ENCODE results near the gene DEAF1. TPM values are rescaled to one million over a fixed set of nuclear protein-coding genes. Genes with fewer than 3 reads are reported as not detected.
"Not testable (repeated sequence)": the region's sequence is repeated elsewhere in the genome, so short reads cannot be mapped to it uniquely, and the experiment has no call there.

DEAF1 gene
- 21.8 TPM for polyA plus RNA-seq (2012; ENCODE audit: low read depth, missing spikeins)

GRCh38 chr11:694563-695287, at the start of gene DEAF1:
Gene DEAF1 (minus strand): TSS chr11:695222. CDS start chr11:695047, 175 bp downstream.
- TF ChIP-seq POLR2A (IDR thresholded peaks at IDR 0.05; ENCODE audit: low read depth, low read length): no peak
- no peak for TF ChIP-seq TAF1 (IDR thresholded peaks at IDR 0.05; ENCODE audit: low read depth, low read length)
- no peak for TF ChIP-seq POU2F2 (IDR thresholded peaks at IDR 0.05; ENCODE audit: low read depth, low read length)
- TF ChIP-seq SPI1 (IDR thresholded peaks at IDR 0.05; ENCODE audit: low read depth, low read length): no peak
- no peak for TF ChIP-seq PAX5 (IDR thresholded peaks at IDR 0.05; ENCODE audit: insufficient read depth, low read length, severe bottlenecking)
- TF ChIP-seq POLR2AphosphoS5 (IDR thresholded peaks at IDR 0.05; ENCODE audit: low read depth, low read length): no peak

GRCh38 chr11:742571-743201, 47.7 kb upstream of the DEAF1 start:
- FAIRE-seq: no peak
- TF ChIP-seq PAX5 (IDR thresholded peaks at IDR 0.05; ENCODE audit: insufficient read depth, low read length, severe bottlenecking) (no peak), SPI1 (IDR thresholded peaks at IDR 0.05; ENCODE audit: low read depth, low read length) (no peak), POLR2A (IDR thresholded peaks at IDR 0.05; ENCODE audit: low read depth, low read length) (no peak), POLR2AphosphoS5 (IDR thresholded peaks at IDR 0.05; ENCODE audit: low read depth, low read length) (no peak), TAF1 (IDR thresholded peaks at IDR 0.05; ENCODE audit: low read depth, low read length) (no peak), POU2F2 (IDR thresholded peaks at IDR 0.05; ENCODE audit: low read depth, low read length) (no peak)
- no peak for DNase-seq (ENCODE audit: insufficient read length, low spot score)

More at GRCh38 chr11:694563-695287, at the start of gene DEAF1:
- FAIRE-seq (no peak), DNase-seq (ENCODE audit: insufficient read length, low spot score) (peak; percentile 80)

- DNase-seq (ENCODE audit: insufficient read length, low spot score): no peak
- no peak for TF ChIP-seq POLR2AphosphoS5 (IDR thresholded peaks at IDR 0.05; ENCODE audit: low read depth, low read length)
- TF ChIP-seq PAX5 (IDR thresholded peaks at IDR 0.05; ENCODE audit: insufficient read depth, low read length, severe bottlenecking): no peak
- TF ChIP-seq POLR2A (IDR thresholded peaks at IDR 0.05; ENCODE audit: low read depth, low read length): no peak
- TF ChIP-seq TAF1 (IDR thresholded peaks at IDR 0.05; ENCODE audit: low read depth, low read length): no peak
- TF ChIP-seq SPI1 (IDR thresholded peaks at IDR 0.05; ENCODE audit: low read depth, low read length): no peak
- no peak for TF ChIP-seq POU2F2 (IDR thresholded peaks at IDR 0.05; ENCODE audit: low read depth, low read length)
- no peak for FAIRE-seq
These were observed 47.1 kb upstream of the DEAF1 start for GRCh38 chr11:742156-742546.

DNA sequence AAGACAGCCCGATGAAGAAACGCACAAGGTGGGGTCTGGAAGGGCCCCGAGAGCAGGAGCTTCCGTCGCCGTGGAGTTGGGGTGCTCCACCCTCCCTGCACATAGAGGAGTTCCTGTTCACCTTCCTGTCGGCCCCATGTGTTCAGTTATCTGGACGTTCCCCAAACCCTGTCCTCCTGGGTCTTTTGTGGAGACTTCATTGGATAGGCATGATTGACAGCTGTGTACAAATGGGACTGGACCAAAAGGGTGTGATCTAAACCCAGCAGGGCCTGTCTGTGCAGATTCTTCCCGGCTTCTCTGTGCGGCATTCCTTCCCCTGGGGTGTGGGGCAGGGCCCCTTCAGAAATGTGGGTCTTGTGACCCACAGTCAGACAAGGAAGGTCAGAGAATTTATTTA, 42.9 kb upstream of the DEAF1 start:
- DNase-seq (ENCODE audit: insufficient read length, low spot score): not testable (repeated sequence)
- peak; percentile 69 for FAIRE-seq

DNA sequence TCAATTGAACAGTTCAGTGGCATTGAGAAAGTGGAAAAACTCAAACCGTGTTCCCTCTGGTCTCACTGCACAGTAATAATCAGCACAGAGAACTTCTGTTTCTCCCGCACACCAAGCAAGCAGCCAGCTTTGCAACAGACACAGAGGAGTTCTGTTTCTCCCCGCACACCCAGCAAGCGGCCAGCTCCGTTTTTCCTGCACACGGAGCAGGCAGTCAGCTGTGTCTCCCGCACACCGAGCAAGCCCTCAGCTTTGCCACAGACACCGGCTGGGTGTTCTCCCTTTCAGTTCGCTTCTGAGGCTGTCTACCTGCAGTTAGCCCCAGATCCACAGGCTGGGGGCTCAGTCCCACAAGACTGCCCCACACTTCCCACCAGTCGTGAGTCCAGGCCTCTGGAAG, 42.3 kb upstream of the DEAF1 start:
- no peak for DNase-seq (ENCODE audit: insufficient read length, low spot score)
- TF ChIP-seq PAX5 (IDR thresholded peaks at IDR 0.05; ENCODE audit: insufficient read depth, low read length, severe bottlenecking) (no peak), POLR2AphosphoS5 (IDR thresholded peaks at IDR 0.05; ENCODE audit: low read depth, low read length) (no peak), POLR2A (IDR thresholded peaks at IDR 0.05; ENCODE audit: low read depth, low read length) (no peak), SPI1 (IDR thresholded peaks at IDR 0.05; ENCODE audit: low read depth, low read length) (no peak), POU2F2 (IDR thresholded peaks at IDR 0.05; ENCODE audit: low read depth, low read length) (no peak), TAF1 (IDR thresholded peaks at IDR 0.05; ENCODE audit: low read depth, low read length) (no peak)
- peak; percentile 9 for FAIRE-seq

- FAIRE-seq: not testable (repeated sequence)
These were observed 39.5 kb upstream of the DEAF1 start for GRCh38 chr11:734541-734940.

DNA sequence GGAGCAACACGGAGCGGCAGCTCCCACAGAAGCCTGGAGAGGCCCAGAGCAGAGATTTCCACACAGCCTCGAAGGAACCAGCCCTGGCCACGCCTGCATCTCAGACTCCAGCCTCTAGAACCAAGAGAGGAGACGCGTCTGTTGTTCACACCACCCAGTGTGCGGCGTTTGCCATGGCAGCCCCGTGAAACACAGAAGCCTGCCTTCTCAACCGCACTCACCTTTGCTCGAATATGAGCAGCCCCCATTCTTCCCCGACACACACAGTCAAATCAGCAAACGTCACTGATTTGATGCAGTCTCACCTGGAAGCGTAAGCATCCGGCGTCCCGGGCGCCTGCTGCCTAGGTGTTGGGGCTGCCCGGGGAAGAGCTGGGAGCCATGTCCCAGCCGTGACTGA, 38.0 kb upstream of the DEAF1 start:
- no peak for DNase-seq (ENCODE audit: insufficient read length, low spot score)
- FAIRE-seq: no peak
- TF ChIP-seq PAX5 (IDR thresholded peaks at IDR 0.05; ENCODE audit: insufficient read depth, low read length, severe bottlenecking): no peak
- TF ChIP-seq POLR2A (IDR thresholded peaks at IDR 0.05; ENCODE audit: low read depth, low read length): no peak
- no peak for TF ChIP-seq POU2F2 (IDR thresholded peaks at IDR 0.05; ENCODE audit: low read depth, low read length)
- no peak for TF ChIP-seq TAF1 (IDR thresholded peaks at IDR 0.05; ENCODE audit: low read depth, low read length)
- TF ChIP-seq POLR2AphosphoS5 (IDR thresholded peaks at IDR 0.05; ENCODE audit: low read depth, low read length): no peak
- no peak for TF ChIP-seq SPI1 (IDR thresholded peaks at IDR 0.05; ENCODE audit: low read depth, low read length)

More at GRCh38 chr11:734541-734940, 39.5 kb upstream of the DEAF1 start:
- not testable (repeated sequence) for DNase-seq (ENCODE audit: insufficient read length, low spot score)

GRCh38 chr11:729492-730074, 34.6 kb upstream of the DEAF1 start:
- DNase-seq (ENCODE audit: insufficient read length, low spot score): no peak
- no peak for TF ChIP-seq POU2F2 (IDR thresholded peaks at IDR 0.05; ENCODE audit: low read depth, low read length)
- TF ChIP-seq SPI1 (IDR thresholded peaks at IDR 0.05; ENCODE audit: low read depth, low read length): no peak
- no peak for TF ChIP-seq POLR2AphosphoS5 (IDR thresholded peaks at IDR 0.05; ENCODE audit: low read depth, low read length)
- no peak for TF ChIP-seq TAF1 (IDR thresholded peaks at IDR 0.05; ENCODE audit: low read depth, low read length)
- TF ChIP-seq POLR2A (IDR thresholded peaks at IDR 0.05; ENCODE audit: low read depth, low read length): no peak
- no peak for TF ChIP-seq PAX5 (IDR thresholded peaks at IDR 0.05; ENCODE audit: insufficient read depth, low read length, severe bottlenecking)
- FAIRE-seq: no peak

- FAIRE-seq: no peak
- DNase-seq (ENCODE audit: insufficient read length, low spot score): no peak
- no peak for TF ChIP-seq PAX5 (IDR thresholded peaks at IDR 0.05; ENCODE audit: insufficient read depth, low read length, severe bottlenecking)
- no peak for TF ChIP-seq SPI1 (IDR thresholded peaks at IDR 0.05; ENCODE audit: low read depth, low read length)
- no peak for TF ChIP-seq POU2F2 (IDR thresholded peaks at IDR 0.05; ENCODE audit: low read depth, low read length)
- TF ChIP-seq POLR2A (IDR thresholded peaks at IDR 0.05; ENCODE audit: low read depth, low read length): no peak
- TF ChIP-seq POLR2AphosphoS5 (IDR thresholded peaks at IDR 0.05; ENCODE audit: low read depth, low read length): no peak
- TF ChIP-seq TAF1 (IDR thresholded peaks at IDR 0.05; ENCODE audit: low read depth, low read length): no peak
These were observed 34.0 kb upstream of the DEAF1 start for GRCh38 chr11:728901-729491.
